ENCODE results near the gene POLR1C.

Gene POLR1C

DNA sequence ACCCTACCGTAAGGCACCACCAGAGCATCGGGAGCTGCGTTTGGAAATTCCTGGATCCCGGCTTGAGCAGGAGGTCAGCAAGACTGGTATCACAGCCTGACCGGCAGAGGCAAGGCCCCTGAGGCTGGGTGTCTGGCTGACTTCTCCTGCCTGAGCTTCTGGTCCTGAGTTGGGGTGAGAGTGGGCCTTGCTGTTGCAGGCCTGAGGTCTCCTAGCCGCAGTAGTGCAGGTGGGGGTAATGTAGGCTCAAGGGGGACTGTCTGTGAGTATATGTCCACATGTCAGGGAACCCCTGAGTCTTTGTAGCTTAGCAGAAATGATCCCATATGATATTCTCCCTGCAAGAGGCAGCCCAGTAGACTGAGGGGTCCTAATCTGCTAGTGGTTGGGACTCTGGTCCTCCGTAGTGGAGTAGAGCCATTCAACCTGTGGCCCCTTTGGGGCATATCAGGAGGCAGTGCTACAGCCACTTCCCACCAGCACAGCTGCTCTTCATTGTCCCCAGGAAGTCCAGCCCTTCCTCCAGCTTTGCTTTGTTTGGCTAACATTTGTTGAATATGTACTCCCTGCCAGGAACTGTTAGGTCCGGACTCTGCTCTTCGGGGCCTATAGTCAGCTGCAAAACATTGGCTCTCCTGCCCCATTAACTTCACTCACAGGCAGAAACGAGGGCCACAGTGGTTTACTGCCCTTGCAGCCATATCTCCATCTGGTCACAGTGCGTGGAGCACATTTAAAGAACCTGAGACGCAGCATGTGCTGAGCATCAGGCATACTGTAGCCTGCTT, 17.7 kb upstream of the POLR1C start:
- no peak for TF ChIP-seq ZFX (IDR thresholded peaks at IDR 0.05; ENCODE audit: borderline replicate concordance)
- TF ChIP-seq, protein P1, sequence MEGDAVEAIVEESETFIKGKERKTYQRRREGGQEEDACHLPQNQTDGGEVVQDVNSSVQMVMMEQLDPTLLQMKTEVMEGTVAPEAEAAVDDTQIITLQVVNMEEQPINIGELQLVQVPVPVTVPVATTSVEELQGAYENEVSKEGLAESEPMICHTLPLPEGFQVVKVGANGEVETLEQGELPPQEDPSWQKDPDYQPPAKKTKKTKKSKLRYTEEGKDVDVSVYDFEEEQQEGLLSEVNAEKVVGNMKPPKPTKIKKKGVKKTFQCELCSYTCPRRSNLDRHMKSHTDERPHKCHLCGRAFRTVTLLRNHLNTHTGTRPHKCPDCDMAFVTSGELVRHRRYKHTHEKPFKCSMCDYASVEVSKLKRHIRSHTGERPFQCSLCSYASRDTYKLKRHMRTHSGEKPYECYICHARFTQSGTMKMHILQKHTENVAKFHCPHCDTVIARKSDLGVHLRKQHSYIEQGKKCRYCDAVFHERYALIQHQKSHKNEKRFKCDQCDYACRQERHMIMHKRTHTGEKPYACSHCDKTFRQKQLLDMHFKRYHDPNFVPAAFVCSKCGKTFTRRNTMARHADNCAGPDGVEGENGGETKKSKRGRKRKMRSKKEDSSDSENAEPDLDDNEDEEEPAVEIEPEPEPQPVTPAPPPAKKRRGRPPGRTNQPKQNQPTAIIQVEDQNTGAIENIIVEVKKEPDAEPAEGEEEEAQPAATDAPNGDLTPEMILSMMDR (IDR thresholded peaks at IDR 0.05), result no peak
- no peak overlapping the region for H3K27ac ChIP-seq

DNA sequence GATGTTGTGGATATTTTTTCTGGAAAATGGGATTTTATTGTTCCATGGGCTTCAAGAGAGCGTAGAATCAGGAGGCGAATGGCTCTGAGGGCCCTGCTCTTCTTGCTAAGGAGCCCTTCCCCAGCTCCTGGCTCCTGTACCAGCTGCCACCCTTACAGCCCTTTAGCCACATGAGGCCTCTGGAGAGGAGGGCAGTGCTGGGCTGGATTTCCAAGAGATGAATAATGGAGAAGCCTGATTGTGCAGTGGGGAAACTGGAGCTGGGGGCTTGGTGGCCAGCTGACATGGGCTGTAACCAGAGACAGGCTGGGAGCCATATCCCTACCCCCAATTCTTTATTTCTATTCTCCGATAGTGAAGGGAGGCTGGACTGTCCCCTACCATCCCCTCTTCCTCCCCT, 16.0 kb upstream of the POLR1C start:
- H3K27ac ChIP-seq, result no peak overlapping the region
- TF ChIP-seq, protein P1 (IDR thresholded peaks at IDR 0.05), result no peak
- no peak for TF ChIP-seq ZFX (IDR thresholded peaks at IDR 0.05; ENCODE audit: borderline replicate concordance)

DNA sequence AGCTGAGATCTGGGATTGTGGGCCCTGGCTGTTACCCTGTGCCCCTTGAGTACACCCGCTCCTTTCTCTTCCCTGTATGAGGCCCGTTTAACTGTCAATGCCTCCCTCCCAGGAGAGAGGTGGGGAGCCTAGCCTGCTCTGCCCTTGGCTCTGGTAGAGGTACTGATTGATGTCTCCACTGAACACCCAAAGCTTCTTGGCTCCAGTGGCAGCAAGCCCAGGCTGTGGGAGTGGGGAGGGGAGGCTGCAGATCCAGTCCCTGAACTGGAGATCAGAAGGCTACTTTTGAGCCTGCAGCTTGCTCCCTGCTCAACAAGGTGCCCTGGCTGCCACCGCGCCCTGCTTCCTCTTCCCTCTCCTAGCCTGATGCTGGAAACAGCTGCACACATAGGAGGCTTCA, 14.2 kb upstream of the POLR1C start:
- TF ChIP-seq, protein P1 (IDR thresholded peaks at IDR 0.05), result no peak
- TF ChIP-seq ZFX (IDR thresholded peaks at IDR 0.05; ENCODE audit: borderline replicate concordance), result no peak
- H3K27ac ChIP-seq, result no peak overlapping the region

DNA sequence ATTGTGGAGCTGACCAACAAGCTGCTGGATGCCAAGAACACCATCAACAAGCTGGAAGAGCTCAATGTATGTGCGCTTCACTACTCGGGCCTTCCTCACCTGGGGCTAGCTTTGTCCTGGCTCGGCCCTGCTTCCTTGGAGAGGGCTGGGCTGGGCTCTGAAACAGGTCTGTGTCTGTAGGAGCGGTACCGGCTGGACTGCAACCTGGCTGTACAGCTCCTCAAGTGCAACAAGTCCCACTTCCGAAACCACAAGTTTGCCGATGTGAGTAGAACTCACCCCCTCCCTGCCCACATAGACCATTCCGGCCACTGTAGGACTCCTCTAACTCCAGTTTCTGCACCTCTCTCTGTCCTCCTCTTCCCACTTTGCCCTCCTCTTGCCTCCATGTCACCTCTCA, 13.4 kb upstream of the POLR1C start:
- TF ChIP-seq, protein P1 (IDR thresholded peaks at IDR 0.05), result no peak
- no peak for TF ChIP-seq ZFX (IDR thresholded peaks at IDR 0.05; ENCODE audit: borderline replicate concordance)
- H3K27ac ChIP-seq, result no peak overlapping the region

DNA sequence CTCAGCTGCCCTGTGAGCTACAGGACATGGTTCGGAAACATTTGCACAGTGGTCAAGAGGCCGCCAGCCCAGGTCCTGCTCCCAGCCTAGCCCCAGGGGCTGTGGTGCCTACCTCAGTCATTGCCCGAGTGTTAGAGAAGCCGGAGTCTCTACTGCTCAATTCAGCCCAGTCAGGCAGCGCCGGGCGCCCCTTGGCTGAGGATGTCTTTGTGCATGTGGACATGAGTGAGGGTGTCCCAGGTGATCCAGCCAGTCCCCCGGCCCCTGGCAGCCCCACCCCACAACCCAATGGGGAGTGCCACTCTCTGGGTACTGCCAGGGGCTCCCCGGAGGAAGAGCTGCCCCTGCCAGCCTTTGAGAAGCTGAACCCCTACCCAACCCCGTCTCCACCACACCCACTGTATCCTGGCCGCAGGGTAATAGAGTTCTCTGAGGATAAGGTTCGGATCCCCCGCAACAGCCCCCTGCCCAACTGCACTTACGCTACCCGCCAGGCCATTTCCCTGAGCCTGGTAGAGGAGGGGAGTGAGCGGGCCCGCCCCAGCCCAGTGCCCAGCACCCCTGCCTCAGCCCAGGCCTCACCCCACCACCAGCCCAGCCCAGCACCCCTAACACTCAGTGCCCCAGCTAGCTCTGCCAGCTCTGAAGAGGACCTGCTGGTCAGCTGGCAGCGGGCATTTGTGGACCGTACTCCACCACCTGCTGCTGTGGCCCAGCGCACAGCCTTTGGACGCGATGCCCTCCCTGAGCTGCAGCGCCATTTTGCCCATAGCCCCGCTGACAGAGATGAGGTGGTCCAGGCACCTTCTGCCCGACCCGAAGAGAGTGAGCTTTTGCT, 11.9 kb upstream of the POLR1C start:
- TF ChIP-seq ZFX (IDR thresholded peaks at IDR 0.05; ENCODE audit: borderline replicate concordance), result no peak
- TF ChIP-seq, protein P1 (IDR thresholded peaks at IDR 0.05), result no peak
- no peak overlapping the region for H3K27ac ChIP-seq

DNA sequence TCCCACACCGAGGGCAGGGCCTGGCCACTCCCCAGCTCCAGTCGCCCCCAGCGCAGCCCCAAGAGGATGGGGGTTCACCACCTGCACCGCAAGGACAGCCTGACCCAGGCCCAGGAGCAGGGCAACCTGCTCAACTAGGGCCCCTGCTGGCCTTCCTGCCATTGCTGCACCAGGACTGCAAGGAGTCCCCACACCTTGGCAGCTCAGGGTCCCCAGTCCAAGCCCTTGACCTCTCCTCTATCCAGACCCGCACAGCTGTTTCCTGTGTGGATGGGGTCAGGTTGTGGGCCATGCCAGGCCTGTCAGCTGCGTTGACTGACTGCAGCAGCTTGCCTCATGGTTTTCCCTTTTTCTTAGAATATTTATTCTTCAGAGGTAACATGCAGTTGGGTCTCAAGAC, 11.2 kb upstream of the POLR1C start:
- TF ChIP-seq, protein P1 (IDR thresholded peaks at IDR 0.05), result no peak
- no peak for TF ChIP-seq ZFX (IDR thresholded peaks at IDR 0.05; ENCODE audit: borderline replicate concordance)
- H3K27ac ChIP-seq, result peak overlapping the region; percentile 34; the same call in 1 of the 2 replicates

DNA sequence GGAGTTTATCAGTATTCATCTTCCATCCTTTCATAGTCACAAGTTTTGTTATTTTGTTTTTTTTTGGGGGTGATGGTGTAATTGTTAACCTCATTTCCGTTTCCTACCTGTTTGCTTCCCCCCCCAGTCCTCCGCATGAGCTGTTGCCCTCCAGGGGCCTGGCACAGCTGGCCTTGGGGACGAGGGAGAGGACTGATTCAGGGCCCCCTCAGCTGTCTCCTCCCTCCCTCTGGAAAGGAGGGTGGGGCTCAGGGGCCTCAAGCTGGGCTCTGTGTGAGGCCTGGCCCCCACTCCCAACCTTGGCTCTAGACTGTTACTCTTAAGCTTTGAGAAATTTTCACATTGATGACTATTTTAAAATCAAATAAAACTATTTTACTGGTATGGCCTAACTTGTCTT, 10.7 kb upstream of the POLR1C start:
- TF ChIP-seq, protein P1 (IDR thresholded peaks at IDR 0.05), result no peak
- no peak for TF ChIP-seq ZFX (IDR thresholded peaks at IDR 0.05; ENCODE audit: borderline replicate concordance)
- H3K27ac ChIP-seq, result peak overlapping the region; percentile 34

Measured in 22Rv1 (cell line).